Parathyroid adenoma (tissue), 2 donors: ENCODE measurements around the gene PHLDB1.
"Not testable (repeated sequence)": the region's sequence is repeated elsewhere in the genome, so short reads cannot be mapped to it uniquely, and the experiment has no call there.

ENCODE experiments used
- H2AFZ ChIP-seq: fragments of 300-600 bp; sonication (generic); one replicate; pipeline ENCODE4 v1.7.0; 2017; ENCODE audit warnings: antibody characterized with exemption, mild to moderate bottlenecking
- H3K27ac ChIP-seq: fragments of 300-600 bp; sonication (generic); one replicate; pipeline ENCODE4 v1.7.0; 2017
- H3K27me3 ChIP-seq: fragments of 300-600 bp; sonication (generic); one replicate; pipeline ENCODE4 v1.7.0; 2017; ENCODE audit warnings: low read length; ENCODE audit not compliant: control insufficient read depth, insufficient read depth
- H3K36me3 ChIP-seq: fragments of 300-600 bp; sonication (generic); one replicate; pipeline ENCODE4 v1.7.0; 2017; ENCODE audit warnings: low read length; ENCODE audit not compliant: control insufficient read depth, insufficient read depth
- H3K4me1 ChIP-seq: fragments of 300-600 bp; sonication (generic); one replicate; pipeline ENCODE4 v1.7.0; 2017; ENCODE audit warnings: control low read depth
- H3K4me2 ChIP-seq: fragments of 300-600 bp; sonication (generic); one replicate; pipeline ENCODE4 v1.7.0; 2017; ENCODE audit warnings: low read length
- H3K4me3 ChIP-seq: fragments of 300-600 bp; sonication (generic); one replicate; pipeline ENCODE4 v1.7.0; 2017; ENCODE audit warnings: low read depth, low read length
- H3K79me2 ChIP-seq: fragments of 300-600 bp; sonication (generic); one replicate; pipeline ENCODE4 v1.7.0; 2017; ENCODE audit warnings: control low read depth
- H3K9ac ChIP-seq: fragments of 300-600 bp; sonication (generic); one replicate; pipeline ENCODE4 v1.7.0; 2017; ENCODE audit warnings: mild to moderate bottlenecking
- H3K9me3 ChIP-seq: fragments of 300-600 bp; sonication (generic); one replicate; pipeline ENCODE4 v1.7.0; 2017; ENCODE audit warnings: low read length; ENCODE audit not compliant: control insufficient read depth
- TF ChIP-seq, protein P1 (sequence below): fragments of 300-600 bp; sonication (generic); IDR thresholded peaks from one replicate; pipeline ENCODE4 v1.7.0; 2017; ENCODE audit warnings: antibody characterized with exemption, mild to moderate bottlenecking
- donor health status: primary hyperparathyroidism.

PHLDB1 gene

DNA sequence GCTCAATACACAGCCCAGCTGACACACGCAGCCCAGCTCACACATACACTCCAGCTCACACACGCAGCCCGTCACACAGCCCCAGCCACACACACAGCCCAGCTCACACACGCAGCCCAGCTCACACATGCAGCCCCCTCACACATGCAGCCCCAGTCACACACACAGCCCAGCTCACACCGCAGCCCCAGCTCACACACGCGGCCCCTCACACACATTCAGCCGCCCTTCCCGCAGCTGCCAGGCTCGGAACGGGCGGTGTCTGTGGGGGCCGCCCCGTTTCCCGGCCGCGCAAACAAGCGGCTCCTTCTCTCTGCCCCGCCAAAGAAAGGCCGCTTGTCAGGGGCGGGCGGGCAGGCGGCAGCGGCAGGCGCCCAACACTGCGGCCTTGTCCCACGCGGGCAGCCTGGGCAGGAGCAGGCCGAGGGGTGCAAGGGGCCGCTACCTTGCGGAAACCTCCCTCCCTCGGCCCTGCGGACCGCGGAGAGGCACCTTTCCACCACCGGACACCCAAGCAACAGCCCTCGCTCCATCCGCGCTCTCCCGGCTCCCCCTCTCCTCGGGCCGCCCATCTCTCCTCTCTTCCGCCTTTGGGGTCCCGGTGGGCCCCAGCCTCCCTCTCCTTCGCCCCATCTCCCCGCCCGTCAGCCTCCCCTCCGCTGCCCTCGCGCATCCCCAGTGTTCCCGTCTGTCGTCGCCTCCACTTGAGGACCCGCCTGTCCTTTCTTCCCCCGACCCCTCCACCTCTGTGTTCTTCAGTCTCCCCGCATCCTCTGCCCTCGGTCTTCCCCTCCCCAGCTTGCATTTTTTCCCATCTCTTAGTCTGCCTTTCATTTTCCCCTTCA lies 2.2 kb downstream of the PHLDB1 start:
- H2AFZ ChIP-seq, result no peak overlapping the region
- H3K4me1 ChIP-seq, result no peaks in the 10 kb centered on the region
- no peaks in the 10 kb centered on the region for H3K9me3 ChIP-seq
- H3K36me3 ChIP-seq, result no peaks in the 10 kb centered on the region
- H3K4me2 ChIP-seq, result peak overlapping the region; percentile 22
- TF ChIP-seq, protein P1, sequence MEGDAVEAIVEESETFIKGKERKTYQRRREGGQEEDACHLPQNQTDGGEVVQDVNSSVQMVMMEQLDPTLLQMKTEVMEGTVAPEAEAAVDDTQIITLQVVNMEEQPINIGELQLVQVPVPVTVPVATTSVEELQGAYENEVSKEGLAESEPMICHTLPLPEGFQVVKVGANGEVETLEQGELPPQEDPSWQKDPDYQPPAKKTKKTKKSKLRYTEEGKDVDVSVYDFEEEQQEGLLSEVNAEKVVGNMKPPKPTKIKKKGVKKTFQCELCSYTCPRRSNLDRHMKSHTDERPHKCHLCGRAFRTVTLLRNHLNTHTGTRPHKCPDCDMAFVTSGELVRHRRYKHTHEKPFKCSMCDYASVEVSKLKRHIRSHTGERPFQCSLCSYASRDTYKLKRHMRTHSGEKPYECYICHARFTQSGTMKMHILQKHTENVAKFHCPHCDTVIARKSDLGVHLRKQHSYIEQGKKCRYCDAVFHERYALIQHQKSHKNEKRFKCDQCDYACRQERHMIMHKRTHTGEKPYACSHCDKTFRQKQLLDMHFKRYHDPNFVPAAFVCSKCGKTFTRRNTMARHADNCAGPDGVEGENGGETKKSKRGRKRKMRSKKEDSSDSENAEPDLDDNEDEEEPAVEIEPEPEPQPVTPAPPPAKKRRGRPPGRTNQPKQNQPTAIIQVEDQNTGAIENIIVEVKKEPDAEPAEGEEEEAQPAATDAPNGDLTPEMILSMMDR, result no peak
- no peaks in the 10 kb centered on the region for H3K27me3 ChIP-seq
- peak overlapping the region; percentile 27 for H3K4me3 ChIP-seq
- no peak overlapping the region for H3K9ac ChIP-seq
- H3K27ac ChIP-seq, result peak overlapping the region; percentile 56
- no peaks in the 10 kb centered on the region for H3K79me2 ChIP-seq

DNA sequence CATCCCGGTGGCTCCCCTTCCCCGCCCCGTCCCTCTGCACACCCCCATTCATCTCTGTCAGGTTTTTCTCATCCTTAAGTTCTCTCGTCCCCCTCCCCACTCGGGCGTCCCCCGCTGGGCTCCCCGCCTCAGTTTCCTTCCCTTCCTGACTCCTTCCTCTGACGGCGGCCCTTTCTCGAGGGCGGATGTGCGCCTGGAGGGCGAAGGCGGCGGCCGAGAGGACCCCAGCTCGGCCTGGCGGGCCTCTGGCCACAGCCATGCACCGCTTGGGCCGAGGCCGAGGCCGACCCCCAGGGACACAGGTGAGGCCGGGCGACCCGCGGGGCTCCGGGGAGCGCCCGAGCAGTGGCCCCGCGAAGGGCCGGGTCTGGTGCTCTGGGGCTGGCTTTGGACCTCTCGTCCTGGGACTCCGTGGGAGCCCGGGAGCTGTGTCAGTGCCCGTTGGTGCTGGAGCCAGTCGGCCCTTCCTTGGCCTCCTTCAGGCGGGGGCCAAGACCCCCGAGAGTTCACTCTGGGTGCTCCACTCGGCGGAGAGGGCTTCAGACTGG lies 2.9 kb downstream of the PHLDB1 start:
- H3K27ac ChIP-seq, result peak overlapping the region; percentile 56
- no peaks in the 10 kb centered on the region for H3K36me3 ChIP-seq
- H3K27me3 ChIP-seq, result no peaks in the 10 kb centered on the region
- H2AFZ ChIP-seq, result peak overlapping the region; percentile 50
- no peaks in the 10 kb centered on the region for H3K79me2 ChIP-seq
- H3K4me2 ChIP-seq, result peak overlapping the region; percentile 22
- no peak overlapping the region for H3K9ac ChIP-seq
- TF ChIP-seq, protein P1, result no peak
- no peaks in the 10 kb centered on the region for H3K9me3 ChIP-seq
- H3K4me3 ChIP-seq, result peak overlapping the region; percentile 27
- H3K4me1 ChIP-seq, result no peaks in the 10 kb centered on the region

DNA sequence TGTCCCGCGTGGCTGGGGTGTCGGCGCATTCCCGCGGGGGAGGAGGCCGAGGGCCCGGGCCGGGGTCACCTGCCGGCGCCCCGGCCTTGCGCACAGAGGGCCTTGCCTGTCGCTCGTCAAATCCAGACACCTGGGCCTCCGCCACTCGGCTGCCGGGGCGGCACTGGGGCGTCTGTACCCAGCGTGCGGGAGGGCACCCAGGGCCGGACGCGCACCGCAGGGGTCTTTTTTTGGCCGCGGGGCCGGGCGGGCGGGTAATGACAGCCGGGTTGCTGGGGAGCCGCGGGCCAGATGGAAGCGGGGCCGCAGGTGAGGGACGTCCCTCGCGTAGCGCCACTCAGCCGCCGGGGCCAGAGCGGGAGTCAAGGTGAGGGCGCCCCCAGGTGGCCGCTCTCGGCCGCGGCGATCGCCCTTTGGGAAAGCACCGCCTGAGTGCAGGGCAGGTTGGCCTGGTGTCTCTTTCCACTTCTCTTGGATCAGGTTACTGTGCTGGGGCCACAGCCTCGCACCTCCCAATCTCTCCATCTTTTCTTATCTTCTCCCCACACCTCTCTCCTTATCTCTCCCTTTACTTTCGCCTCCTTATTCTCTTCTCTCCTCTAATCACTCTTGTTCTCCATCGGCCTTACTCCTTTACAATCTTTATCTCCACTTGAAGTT lies 3.5 kb downstream of the PHLDB1 start:
- TF ChIP-seq, protein P1, result peak; percentile 41
- Histone ChIP-seq H3K79me2 (no peaks in the 10 kb centered on the region), H2AFZ (peak overlapping the region; percentile 50), H3K4me3 (peak overlapping the region; percentile 27), H3K9me3 (no peaks in the 10 kb centered on the region), H3K9ac (no peak overlapping the region), H3K4me2 (no peak overlapping the region), H3K27ac (peak overlapping the region; percentile 56), H3K36me3 (no peaks in the 10 kb centered on the region), H3K4me1 (no peaks in the 10 kb centered on the region), H3K27me3 (no peaks in the 10 kb centered on the region)

DNA sequence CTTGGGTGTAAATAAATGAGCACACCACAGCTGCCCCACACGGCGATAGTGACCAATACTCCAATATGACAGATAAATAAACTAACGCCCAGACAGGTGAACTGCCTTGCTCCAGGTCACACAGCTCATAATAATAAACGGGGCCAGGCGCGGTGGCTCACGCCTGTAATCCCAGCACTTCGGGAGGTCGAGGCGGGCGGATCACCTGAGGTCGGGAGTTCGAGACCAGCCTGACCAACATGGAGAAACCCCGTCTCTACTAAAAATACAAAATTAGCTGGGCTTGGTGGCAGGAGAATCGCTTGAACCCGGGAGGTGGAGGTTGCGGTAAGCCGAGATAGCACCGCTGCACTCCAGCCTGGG lies 4.0 kb downstream of the PHLDB1 start:
- not testable (repeated sequence) for H3K4me2 ChIP-seq, H3K9me3 ChIP-seq, H2AFZ ChIP-seq, H3K79me2 ChIP-seq, H3K27ac ChIP-seq, H3K4me1 ChIP-seq, H3K9ac ChIP-seq, H3K27me3 ChIP-seq, H3K36me3 ChIP-seq, H3K4me3 ChIP-seq

DNA sequence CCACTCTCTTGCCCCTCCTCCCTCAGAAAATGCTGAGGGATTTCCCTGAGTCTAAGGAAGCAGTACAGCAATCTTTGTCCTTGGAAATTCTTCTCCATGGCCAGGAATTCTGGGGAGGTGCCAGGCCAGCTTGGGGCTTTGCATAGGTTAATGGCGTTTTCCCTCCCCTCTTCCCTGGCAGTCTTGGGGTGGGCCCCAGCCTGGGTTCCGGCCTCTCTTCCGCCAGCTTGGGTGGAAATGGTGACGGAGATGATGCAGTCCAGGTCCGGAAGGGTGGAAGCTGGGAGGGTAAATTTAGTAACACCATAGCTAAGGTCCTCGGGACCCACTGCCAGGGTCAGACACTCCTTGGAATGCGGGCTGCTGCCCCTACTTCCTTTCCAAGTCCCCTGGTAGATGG lies 5.0 kb downstream of the PHLDB1 start:
- Histone ChIP-seq H3K27me3 (no peaks in the 10 kb centered on the region), H3K4me3 (no peak overlapping the region), H3K79me2 (no peaks in the 10 kb centered on the region), H3K4me2 (no peak overlapping the region), H2AFZ (no peak overlapping the region), H3K36me3 (no peaks in the 10 kb centered on the region), H3K4me1 (no peaks in the 10 kb centered on the region), H3K9ac (no peak overlapping the region), H3K9me3 (no peaks in the 10 kb centered on the region), H3K27ac (peak overlapping the region; percentile 64)
- TF ChIP-seq, protein P1, result no peak
